GM19324 (cell line): Measurements from ENCODE around the gene SMIM45.

Experiments used
- ATAC-seq: cut with Tn5 transposase; IDR thresholded peaks from one replicate; pipeline ENCODE4 v1.9.1; 2021; ENCODE audit warnings: mild to moderate bottlenecking, moderate library complexity; ENCODE audit not compliant: unreplicated experiment, low FRiP score

The SMIM45 gene

GRCh38 chr22:41966225-41966606 lies 14.3 kb downstream of the SMIM45 start:
- ATAC-seq = no peak

- no peak for ATAC-seq
Observed at GRCh38 chr22:41966607-41967240, 14.8 kb downstream of the SMIM45 start.

GRCh38 chr22:41968601-41969000 lies 16.7 kb downstream of the SMIM45 start:
- ATAC-seq = no peak

GRCh38 chr22:41969110-41969646 lies 17.2 kb downstream of the SMIM45 start, which contains the start of gene SEPTIN3:
Gene SEPTIN3, plus strand, starts transcription at chr22:41969443. Its CDS starts 2,050 bp downstream, at chr22:41971493.
- ATAC-seq = no peak

GRCh38 chr22:41970601-41971000 lies 18.7 kb downstream of the SMIM45 start:
- no peak for ATAC-seq

GRCh38 chr22:41971431-41971830 lies 19.5 kb downstream of the SMIM45 start:
- no peak for ATAC-seq

- ATAC-seq = no peak
Observed at GRCh38 chr22:41974691-41975290, 22.8 kb downstream of the SMIM45 start.

GRCh38 chr22:41975299-41976069 lies 23.5 kb downstream of the SMIM45 start:
- no peak for ATAC-seq

- ATAC-seq = no peak
Observed at GRCh38 chr22:41976070-41976901, 24.3 kb downstream of the SMIM45 start.

- ATAC-seq = no peak
Observed at GRCh38 chr22:41976961-41977566, 25.1 kb downstream of the SMIM45 start.

- no peak for ATAC-seq
Observed at GRCh38 chr22:41978732-41979131, 26.8 kb downstream of the SMIM45 start.

GRCh38 chr22:41979423-41980250 lies 27.7 kb downstream of the SMIM45 start:
- ATAC-seq = no peak

- no peak for ATAC-seq
Observed at GRCh38 chr22:41982865-41983264, 30.9 kb downstream of the SMIM45 start.

- no peak for ATAC-seq
Observed at GRCh38 chr22:41983513-41984405, 31.8 kb downstream of the SMIM45 start.

GRCh38 chr22:41987276-41987675 lies 35.3 kb downstream of the SMIM45 start:
- ATAC-seq = no peak

- ATAC-seq = no peak
Observed at GRCh38 chr22:41989246-41989645, 37.3 kb downstream of the SMIM45 start.

GRCh38 chr22:41991111-41991510 lies 39.2 kb downstream of the SMIM45 start:
- ATAC-seq = no peak

GRCh38 chr22:41992496-41992895 lies 40.5 kb downstream of the SMIM45 start:
- ATAC-seq = no peak
